ENCODE data around the gene FCHO1.
"Not testable (repeated sequence)": the region's sequence is repeated elsewhere in the genome, so short reads cannot be mapped to it uniquely, and the experiment has no call there.

The FCHO1 gene

DNA sequence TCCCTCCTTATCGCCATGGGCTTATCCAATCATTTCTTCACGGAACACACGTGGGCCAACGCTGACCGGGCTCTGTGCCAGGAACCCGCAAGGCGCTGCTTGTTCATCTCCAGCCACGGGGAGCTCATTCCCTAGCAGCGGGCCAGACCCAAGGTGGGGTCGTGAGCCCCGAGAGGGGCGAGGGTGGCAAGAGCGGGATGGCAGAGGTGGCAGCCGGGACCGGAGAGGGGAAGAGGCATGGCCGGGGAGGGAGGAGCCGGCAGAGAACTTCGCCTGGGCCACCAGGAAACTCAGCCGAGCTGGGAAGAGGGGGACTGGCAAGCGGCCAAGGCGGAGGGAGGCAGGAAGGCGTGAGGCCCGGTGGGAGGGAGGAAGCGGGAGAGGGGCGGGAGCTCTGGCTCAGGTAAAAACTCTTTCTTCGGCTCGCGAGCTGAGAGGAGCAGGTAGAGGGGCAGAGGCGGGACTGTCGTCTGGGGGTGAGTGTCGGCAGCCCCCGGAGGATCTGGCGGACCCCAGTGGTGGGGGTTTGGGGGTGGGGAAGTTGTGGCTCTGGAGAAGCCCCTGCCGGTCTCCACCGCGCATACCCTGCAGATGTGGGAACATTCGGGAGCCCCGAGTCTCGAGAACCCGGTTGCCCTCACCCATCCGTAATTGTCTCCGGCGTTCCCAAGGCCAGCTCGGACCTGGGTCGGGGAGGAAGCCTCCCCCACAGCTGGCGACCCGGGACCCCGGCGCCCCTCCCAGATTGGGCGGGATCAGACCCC lies 43.6 kb downstream of the FCHO1 start, which contains the start of gene B3GNT3:
Gene B3GNT3 (plus strand): TSS at position 408 of the 764 bp plus-strand sequence. CDS start 12,670 bp downstream, outside the sequence.
- DNase-seq (ENCODE audit: low read depth): no peak

- no peak for DNase-seq (ENCODE audit: low read depth)
Observed at GRCh38 chr19:17795495-17795856, 44.2 kb downstream of the FCHO1 start.

DNA sequence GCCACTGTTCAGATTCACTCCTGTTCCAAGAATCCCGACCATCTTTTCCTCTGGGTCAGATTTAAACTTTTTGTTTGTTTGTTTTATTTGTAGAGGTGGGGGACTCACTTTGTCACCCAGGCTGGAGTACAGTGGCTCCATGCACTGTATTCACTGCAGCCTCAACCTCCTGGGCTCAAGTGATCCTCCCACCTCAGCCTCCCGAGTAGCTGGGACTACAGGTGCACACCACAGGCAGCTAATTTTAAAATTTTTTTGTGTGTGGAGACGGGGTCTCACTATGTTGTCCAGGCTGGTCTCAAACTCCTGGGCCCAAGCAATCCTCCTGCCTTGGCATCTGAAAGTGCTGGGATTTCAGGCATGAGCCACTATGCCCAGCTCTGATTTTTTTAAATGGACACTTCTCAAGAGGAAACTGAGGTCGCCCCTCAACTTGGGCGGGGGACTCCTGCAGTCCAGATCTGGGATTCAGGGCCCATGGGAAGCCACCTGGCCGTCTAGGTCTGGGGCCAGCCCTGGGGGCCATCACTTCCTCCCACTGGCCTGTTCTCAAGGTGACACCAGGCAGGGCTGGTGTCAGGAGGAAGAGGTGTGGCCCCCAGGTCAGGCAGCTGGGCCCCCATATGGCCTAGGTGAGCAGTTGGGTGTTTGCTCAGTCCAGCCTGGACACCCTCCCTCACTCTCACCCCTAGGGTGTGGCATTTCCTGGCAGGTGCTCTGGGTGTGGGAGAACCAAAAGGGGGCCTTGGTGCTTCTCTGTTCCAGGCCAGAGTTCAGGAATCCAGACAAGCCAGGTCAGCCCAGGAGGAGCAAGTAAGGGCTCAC lies 44.9 kb downstream of the FCHO1 start:
- no peak for DNase-seq (ENCODE audit: low read depth)

DNA sequence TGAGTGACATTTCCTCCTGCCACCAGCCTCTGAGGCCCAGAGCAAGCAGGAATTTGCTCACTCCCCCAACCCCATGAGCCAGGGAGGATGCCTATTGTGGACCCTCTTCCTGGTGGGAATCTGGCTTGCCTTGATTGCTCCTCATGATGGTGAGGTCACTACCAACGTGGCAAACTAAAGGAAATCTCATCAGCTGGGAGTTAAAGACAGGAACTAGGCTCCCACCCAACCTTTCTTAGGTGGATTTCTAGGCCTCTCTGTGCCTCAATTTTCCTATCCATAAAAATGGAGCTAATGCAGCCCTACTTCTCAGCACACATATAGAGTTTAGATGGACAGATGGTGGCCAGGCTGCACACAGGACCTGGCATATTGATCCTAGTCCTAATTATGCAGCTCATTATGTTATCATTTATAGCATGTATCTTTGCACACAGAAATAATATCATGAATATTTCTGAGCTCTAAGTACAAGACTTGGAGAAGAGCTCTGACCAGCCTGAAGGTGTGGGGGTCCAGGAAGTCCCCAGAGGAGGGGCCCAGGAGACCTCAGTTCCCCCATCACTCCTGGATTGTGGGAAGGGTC lies 45.7 kb downstream of the FCHO1 start:
- DNase-seq (ENCODE audit: low read depth): no peak

GRCh38 chr19:17797424-17798201 lies 46.3 kb downstream of the FCHO1 start:
- DNase-seq (ENCODE audit: low read depth): no peak

DNA sequence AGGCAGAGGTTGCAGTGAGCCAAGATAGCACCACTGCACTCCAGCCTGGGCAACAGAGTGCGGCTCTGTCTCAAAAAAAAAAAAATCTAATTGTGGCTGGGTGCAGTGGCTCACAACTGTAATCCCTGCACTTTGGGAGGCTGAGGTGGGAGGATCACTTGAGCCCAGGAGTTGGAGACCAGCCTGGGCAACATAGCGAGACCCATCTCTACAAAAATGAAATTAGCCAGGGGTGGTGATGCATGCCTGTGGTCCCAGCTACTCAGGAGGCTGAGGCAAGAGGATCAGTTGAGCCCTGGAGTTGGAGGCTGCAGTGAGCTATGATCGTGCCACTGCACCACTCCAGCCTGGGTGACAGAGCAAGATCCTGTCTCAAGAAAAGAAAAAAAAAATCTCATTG lies 47.3 kb downstream of the FCHO1 start:
- not testable (repeated sequence) for DNase-seq (ENCODE audit: low read depth)

GRCh38 chr19:17802137-17802858 lies 51.0 kb downstream of the FCHO1 start:
- DNase-seq (ENCODE audit: low read depth): no peak

DNA sequence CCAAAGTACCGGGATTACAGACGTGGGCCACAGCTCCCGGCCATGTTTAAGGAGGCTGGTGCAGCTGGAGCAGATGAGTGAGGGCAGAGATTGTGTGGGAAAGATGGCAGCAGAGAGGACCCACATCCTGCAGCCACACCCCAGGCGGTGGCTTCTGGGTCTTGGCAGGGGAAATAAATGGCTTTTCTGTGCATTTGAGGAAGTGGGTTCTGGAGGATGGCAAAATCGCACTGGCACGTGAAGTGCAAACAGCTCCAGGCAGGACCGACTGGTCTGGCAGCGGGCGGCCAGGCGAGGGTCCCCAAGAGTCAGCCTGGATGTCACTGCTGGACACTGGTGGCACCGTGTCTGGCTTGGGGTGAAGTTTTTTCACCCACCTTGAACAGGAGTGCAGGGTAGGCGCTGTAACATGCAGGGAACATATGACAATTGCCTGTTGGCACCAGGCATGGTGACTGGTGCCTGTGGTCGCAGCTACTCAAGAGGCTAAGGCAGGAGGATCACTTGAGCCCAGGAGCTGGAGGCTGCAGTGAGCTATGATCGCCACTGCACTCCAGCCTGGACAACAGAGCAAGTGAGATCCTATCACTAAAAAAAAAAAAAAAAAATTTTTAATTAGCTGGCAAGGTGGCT lies 52.1 kb downstream of the FCHO1 start:
- DNase-seq (ENCODE audit: low read depth): no peak

DNA sequence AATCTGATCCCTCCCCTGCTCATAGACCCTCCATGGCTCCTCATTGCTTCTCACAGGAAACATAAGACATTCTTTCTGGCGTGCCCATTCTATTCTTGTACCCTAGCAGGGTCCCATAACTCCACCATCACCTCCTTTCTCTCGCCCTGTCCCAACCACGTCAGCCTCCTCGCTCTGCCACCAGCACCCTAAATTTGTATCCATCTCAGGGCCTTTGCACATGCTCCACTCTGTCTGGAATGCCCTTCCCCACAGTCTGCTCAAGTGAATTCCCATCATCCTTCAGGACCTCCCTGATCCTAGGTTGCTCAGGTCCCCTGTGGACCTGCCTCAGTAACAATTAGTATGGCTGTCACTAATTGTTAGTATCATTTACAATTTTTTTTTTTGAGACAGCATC lies 54.1 kb downstream of the FCHO1 start:
- DNase-seq (ENCODE audit: low read depth): no peak

GRCh38 chr19:17806945-17807344 lies 55.7 kb downstream of the FCHO1 start:
- DNase-seq (ENCODE audit: low read depth): no peak

DNA sequence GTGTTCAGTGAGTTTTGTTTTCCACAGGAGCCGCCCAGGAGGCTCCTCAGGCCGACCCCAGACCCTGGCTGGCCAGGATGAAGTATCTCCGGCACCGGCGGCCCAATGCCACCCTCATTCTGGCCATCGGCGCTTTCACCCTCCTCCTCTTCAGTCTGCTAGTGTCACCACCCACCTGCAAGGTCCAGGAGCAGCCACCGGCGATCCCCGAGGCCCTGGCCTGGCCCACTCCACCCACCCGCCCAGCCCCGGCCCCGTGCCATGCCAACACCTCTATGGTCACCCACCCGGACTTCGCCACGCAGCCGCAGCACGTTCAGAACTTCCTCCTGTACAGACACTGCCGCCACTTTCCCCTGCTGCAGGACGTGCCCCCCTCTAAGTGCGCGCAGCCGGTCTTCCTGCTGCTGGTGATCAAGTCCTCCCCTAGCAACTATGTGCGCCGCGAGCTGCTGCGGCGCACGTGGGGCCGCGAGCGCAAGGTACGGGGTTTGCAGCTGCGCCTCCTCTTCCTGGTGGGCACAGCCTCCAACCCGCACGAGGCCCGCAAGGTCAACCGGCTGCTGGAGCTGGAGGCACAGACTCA lies 56.5 kb downstream of the FCHO1 start:
- no peak for DNase-seq (ENCODE audit: low read depth)

- no peak for DNase-seq (ENCODE audit: low read depth)
Observed at GRCh38 chr19:17811103-17811502, 59.8 kb downstream of the FCHO1 start.

GRCh38 chr19:17811681-17812080 lies 60.4 kb downstream of the FCHO1 start:
- no peak for DNase-seq (ENCODE audit: low read depth)

- no peak for DNase-seq (ENCODE audit: low read depth)
Observed at GRCh38 chr19:17812099-17812498, 60.8 kb downstream of the FCHO1 start.

GRCh38 chr19:17817668-17818363 lies 66.5 kb downstream of the FCHO1 start:
- DNase-seq (ENCODE audit: low read depth): no peak

GRCh38 chr19:17821190-17821589 lies 69.9 kb downstream of the FCHO1 start, which contains the start of gene INSL3:
TSS of gene INSL3 (minus strand) at chr19:17821519. CDS start at chr19:17821506, 13 bp downstream.
- no peak for DNase-seq (ENCODE audit: low read depth)

- no peak for DNase-seq (ENCODE audit: low read depth)
Observed at GRCh38 chr19:17824339-17824738, 73.1 kb downstream of the FCHO1 start.

- no peak for DNase-seq (ENCODE audit: low read depth)
Observed at GRCh38 chr19:17826508-17827056, 75.3 kb downstream of the FCHO1 start.

GRCh38 chr19:17829855-17830566 lies 78.7 kb downstream of the FCHO1 start:
- no peak for DNase-seq (ENCODE audit: low read depth)
